NB4 (cell line): ENCODE data around the gene PTGES2.

Experiments
- MYC ChIP-seq: IDR thresholded peaks from 2 replicates; pipeline ENCODE4 v1.6.1; 2011; ENCODE audit warnings: low read depth, low read length
- POLR2A ChIP-seq: IDR thresholded peaks from 2 replicates; pipeline ENCODE4 v1.6.1; 2011; ENCODE audit warnings: mild to moderate bottlenecking; ENCODE audit not compliant: insufficient read length; ENCODE audit errors: extremely low read depth
- TF ChIP-seq, protein P1 (sequence below): IDR thresholded peaks from one replicate; pipeline ENCODE4 v1.5.1; 2012; ENCODE audit warnings: low read depth, low read length
- TF ChIP-seq, protein P2 (sequence below): IDR thresholded peaks from 2 replicates; pipeline ENCODE4 v1.6.1; 2011; ENCODE audit warnings: low read depth, low read length

DNA sequence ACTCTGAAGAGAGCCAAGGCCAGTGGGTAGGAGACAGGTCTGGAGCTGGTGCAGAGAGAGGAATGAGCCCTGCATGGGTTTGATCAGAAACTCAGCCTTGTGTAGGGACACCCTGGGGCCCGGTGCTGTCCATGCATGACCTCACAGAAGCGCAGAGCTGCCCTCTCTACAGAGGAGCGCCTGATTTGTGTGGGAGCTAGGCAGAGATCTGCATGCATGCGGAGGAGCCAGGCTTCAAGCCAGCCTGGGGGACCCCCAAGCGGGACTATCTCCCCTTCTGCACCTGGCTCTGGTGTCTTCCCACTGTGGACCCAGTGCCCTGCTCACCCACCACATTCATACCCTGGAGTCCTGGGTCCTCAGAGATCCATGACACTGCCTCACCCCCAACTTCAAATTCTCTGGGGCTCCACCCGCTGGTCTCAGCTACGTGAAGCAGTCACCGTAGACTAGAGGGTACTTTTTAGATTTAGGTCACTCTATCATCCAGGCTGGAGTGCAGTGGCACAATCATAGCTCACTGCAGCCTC, 19.1 kb upstream of the PTGES2 start:
- TF ChIP-seq, protein P1, sequence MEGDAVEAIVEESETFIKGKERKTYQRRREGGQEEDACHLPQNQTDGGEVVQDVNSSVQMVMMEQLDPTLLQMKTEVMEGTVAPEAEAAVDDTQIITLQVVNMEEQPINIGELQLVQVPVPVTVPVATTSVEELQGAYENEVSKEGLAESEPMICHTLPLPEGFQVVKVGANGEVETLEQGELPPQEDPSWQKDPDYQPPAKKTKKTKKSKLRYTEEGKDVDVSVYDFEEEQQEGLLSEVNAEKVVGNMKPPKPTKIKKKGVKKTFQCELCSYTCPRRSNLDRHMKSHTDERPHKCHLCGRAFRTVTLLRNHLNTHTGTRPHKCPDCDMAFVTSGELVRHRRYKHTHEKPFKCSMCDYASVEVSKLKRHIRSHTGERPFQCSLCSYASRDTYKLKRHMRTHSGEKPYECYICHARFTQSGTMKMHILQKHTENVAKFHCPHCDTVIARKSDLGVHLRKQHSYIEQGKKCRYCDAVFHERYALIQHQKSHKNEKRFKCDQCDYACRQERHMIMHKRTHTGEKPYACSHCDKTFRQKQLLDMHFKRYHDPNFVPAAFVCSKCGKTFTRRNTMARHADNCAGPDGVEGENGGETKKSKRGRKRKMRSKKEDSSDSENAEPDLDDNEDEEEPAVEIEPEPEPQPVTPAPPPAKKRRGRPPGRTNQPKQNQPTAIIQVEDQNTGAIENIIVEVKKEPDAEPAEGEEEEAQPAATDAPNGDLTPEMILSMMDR = no peak
- TF ChIP-seq, protein P2, sequence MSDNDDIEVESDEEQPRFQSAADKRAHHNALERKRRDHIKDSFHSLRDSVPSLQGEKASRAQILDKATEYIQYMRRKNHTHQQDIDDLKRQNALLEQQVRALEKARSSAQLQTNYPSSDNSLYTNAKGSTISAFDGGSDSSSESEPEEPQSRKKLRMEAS = no peak
- TF ChIP-seq POLR2A = no peak
- TF ChIP-seq MYC = no peak
